ENCODE measurements around the gene ASIC4. TPM values are rescaled to one million over a fixed set of nuclear protein-coding genes. Genes with fewer than 3 reads are reported as not detected.

ASIC4 gene
- not detected for total RNA-seq

- no peaks in the 10 kb centered on the region for H3K9me3 ChIP-seq
- no peak within 1 kb of the TSS for H3K27ac ChIP-seq
- no peak for TF ChIP-seq POLR2A (IDR thresholded peaks at IDR 0.05)
- TF ChIP-seq CTCF (IDR thresholded peaks at IDR 0.05) = no peak
- no peak for DNase-seq
- H3K36me3 ChIP-seq = no peaks in the 10 kb centered on the region
- intact Hi-C loops (cut with DNase I) = no loop called here
- H3K4me3 ChIP-seq = peak within 1 kb of the TSS in 1 of 4 donors; percentile 23
- peaks cover 5 to 100% (median 20%) of the 10 kb centered on the region in 4 donors for H3K27me3 ChIP-seq
- peaks cover 10 to 35% (median 14%) of the 10 kb centered on the region in 3 donors for H3K4me1 ChIP-seq
- WGBS, 2 donors = no CpG with 5 or more reads among the region's 31 CpGs
These were observed at the start of gene ASIC4 for GRCh38 chr2:219514196-219514761. TSS of gene ASIC4 (plus strand) at chr2:219514482. CDS start at chr2:219514725, 243 bp downstream.

GRCh38 chr2:219465659-219466561, 48.4 kb upstream of the ASIC4 start:
- Histone ChIP-seq H3K4me1 (peaks cover 0 to 28% (median 6%) of the 10 kb centered on the region in 3 donors), H3K27me3 (peaks cover 0 to 4% (median 0%) of the 10 kb centered on the region in 4 donors), H3K36me3 (peaks cover 0 to 12% (median 0%) of the 10 kb centered on the region in 3 donors), H3K27ac (peak overlapping the region in 1 of 4 donors; percentile 0), H3K9me3 (no peaks in the 10 kb centered on the region), H3K4me3 (no peak overlapping the region)
- DNase-seq = no peak
- intact Hi-C loops (cut with DNase I) = no loop called here
- no peak for TF ChIP-seq POLR2A (IDR thresholded peaks at IDR 0.05)
- no peak for TF ChIP-seq CTCF (IDR thresholded peaks at IDR 0.05)
- 71 to 84% methylated on average over 19 to 35 of the region's 47 CpGs for WGBS, 2 donors

- Histone ChIP-seq H3K27me3 (no peaks in the 10 kb centered on the region), H3K4me3 (no peak overlapping the region), H3K36me3 (peaks cover 0 to 12% (median 0%) of the 10 kb centered on the region in 3 donors), H3K4me1 (peaks cover 0 to 17% (median 3%) of the 10 kb centered on the region in 3 donors), H3K9me3 (no peaks in the 10 kb centered on the region), H3K27ac (peak overlapping the region in 2 of 4 donors; percentile 0 to 34)
- intact Hi-C loops (cut with DNase I) = no loop called here
- TF ChIP-seq POLR2A (IDR thresholded peaks at IDR 0.05) (no peak), CTCF (IDR thresholded peaks at IDR 0.05) (no peak)
- DNase-seq = no peak
- 48 to 62% methylated on average over 10 of the region's 28 CpGs for WGBS, 2 donors
These were observed 47.2 kb upstream of the ASIC4 start for GRCh38 chr2:219466816-219467735.

GRCh38 chr2:219467736-219468075, 46.6 kb upstream of the ASIC4 start:
- TF ChIP-seq POLR2A (IDR thresholded peaks at IDR 0.05) (no peak), CTCF (IDR thresholded peaks at IDR 0.05) (no peak)
- Histone ChIP-seq H3K4me1 (peaks cover 0 to 15% (median 3%) of the 10 kb centered on the region in 3 donors), H3K36me3 (peaks cover 0 to 12% (median 0%) of the 10 kb centered on the region in 3 donors), H3K27ac (peak overlapping the region in 2 of 4 donors; percentile 14 to 21), H3K9me3 (no peaks in the 10 kb centered on the region), H3K27me3 (peaks cover 0 to 1% (median 0%) of the 10 kb centered on the region in 4 donors), H3K4me3 (no peak overlapping the region)
- intact Hi-C loops (cut with DNase I) = no loop called here
- 67% methylated on average over 2 of the region's 2 CpGs for WGBS, 2 donors
- DNase-seq = no peak
